Gastrocnemius medialis (tissue), 4 donors: ENCODE results near the gene TCOF1. TPM values are rescaled to one million over a fixed set of nuclear protein-coding genes. Genes with fewer than 3 reads are reported as not detected.

Source experiments
- ATAC-seq, 2 donors: fragments of 150-250 bp; one replicate each; pipeline ENCODE4 v1.9.1; 2016
- DNase-seq, 2 donors: peaks; one replicate each; pipeline ENCODE4 v3.0.0-alpha.2; 2019
- H3K27ac ChIP-seq, 4 donors: fragments of 200-600 bp; sonication (generic); 1 replicate in 1 of 4; 2 replicates in 3 of 4; pipeline ENCODE4 v1.5.1; 2016 to 2018; ENCODE audit warnings: mild to moderate bottlenecking in 2 of 4, moderate library complexity in 1 of 4
- H3K27me3 ChIP-seq, 3 donors: fragments of 200-600 bp; sonication (generic) in 2 of 3; 1 replicate in 1 of 3; 2 replicates in 2 of 3; pipeline versions ENCODE4 v1.5.1 to v1.6.0; 2016 to 2019; ENCODE audit warnings: mild to moderate bottlenecking in 1 of 3, moderate library complexity in 1 of 3
- H3K36me3 ChIP-seq, 2 donors: fragments of 200-600 bp; sonication (generic) in 1 of 2; one replicate each; pipeline ENCODE4 v1.5.1; 2017 to 2018
- H3K4me1 ChIP-seq, 2 donors: fragments of 200-600 bp; sonication (generic) in 1 of 2; one replicate each; pipeline ENCODE4 v1.5.1; 2016 to 2017; ENCODE audit warnings: mild to moderate bottlenecking in 2 of 2
- H3K4me3 ChIP-seq, 4 donors: fragments of 200-600 bp; sonication (generic) in 3 of 4; 1 replicate in 1 of 4; 2 replicates in 3 of 4; pipeline ENCODE4 v1.5.1; 2016 to 2019; ENCODE audit warnings: mild to moderate bottlenecking in 2 of 4
- H3K9me3 ChIP-seq, 3 donors: fragments of 200-600 bp; sonication (generic) in 2 of 3; 1 replicate in 1 of 3; 2 replicates in 2 of 3; pipeline ENCODE4 v1.5.1; 2016 to 2019
- POLR2A ChIP-seq, 2 donors: fragments of 450-650 bp; IDR thresholded peaks; one replicate each; pipeline ENCODE4 v1.6.1; 2017; ENCODE audit warnings: antibody characterized with exemption in 2 of 2, mild to moderate bottlenecking in 2 of 2, moderate library complexity in 2 of 2
- in situ Hi-C, 4 donors: fragments of 200-750 bp; cut with MboI; loops; one replicate each; pipeline versions ENCODE4 v1.15.0 to v1.8.0; 2017; ENCODE audit warnings: low sequenced_read_pairs in 4 of 4
- intact Hi-C: fragments of 100-400 bp; cut with DNase I; formaldehyde crosslinking; loops from one replicate; pipeline ENCODE4 v1.15.1; 2023; ENCODE audit warnings: low total_unique reads
- total RNA-seq, 4 donors: library from RNA; depleted of rRNA; stranded (reverse); fragments of >200 nt; gene quantifications; one replicate each; pipeline versions ENCODE4 v1.1.0 to v1.2.3, GENCODE V29; 2016
- TF ChIP-seq, protein P1 (sequence below), 5 experiments: fragments of 450-650 bp in 3 of 5; fragments of 200-600 bp in 2 of 5; sonication (generic) in 2 of 5; IDR thresholded peaks in 4 of 5; conservative IDR thresholded peaks in 1 of 5; 1 replicate in 4 of 5; 2 replicates in 1 of 5; pipeline ENCODE4 v1.5.1; 2016 to 2019; ENCODE audit warnings: antibody characterized with exemption in 5 of 5, mild to moderate bottlenecking in 3 of 5, moderate library complexity in 3 of 5

The TCOF1 gene
- total RNA-seq, 4 donors from 2014 or later: 22.1 to 31.7 (median 27.1) TPM

DNA sequence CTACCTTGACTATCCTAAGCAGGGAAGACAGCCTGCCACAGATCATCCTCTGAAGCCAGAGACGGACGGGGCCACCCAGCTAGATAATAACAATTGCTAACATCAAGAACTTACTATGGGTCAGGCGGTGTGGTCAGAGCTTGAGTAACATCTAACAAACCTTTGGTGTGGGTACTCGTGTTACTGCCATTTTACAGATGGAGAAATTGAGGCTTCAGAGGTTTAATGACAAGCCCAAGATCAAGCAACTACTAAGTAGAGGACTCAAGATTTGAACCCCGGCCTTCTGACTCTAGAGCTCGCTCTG, 38.1 kb upstream of the TCOF1 start:
- H3K4me3 ChIP-seq: no peak overlapping the region
- intact Hi-C loops: no loop called here
- in situ Hi-C loops: no loop called here
- DNase-seq (no peak), ATAC-seq (no peak)
- no peak for TF ChIP-seq POLR2A (IDR thresholded peaks at IDR 0.05)
- TF ChIP-seq, protein P1, sequence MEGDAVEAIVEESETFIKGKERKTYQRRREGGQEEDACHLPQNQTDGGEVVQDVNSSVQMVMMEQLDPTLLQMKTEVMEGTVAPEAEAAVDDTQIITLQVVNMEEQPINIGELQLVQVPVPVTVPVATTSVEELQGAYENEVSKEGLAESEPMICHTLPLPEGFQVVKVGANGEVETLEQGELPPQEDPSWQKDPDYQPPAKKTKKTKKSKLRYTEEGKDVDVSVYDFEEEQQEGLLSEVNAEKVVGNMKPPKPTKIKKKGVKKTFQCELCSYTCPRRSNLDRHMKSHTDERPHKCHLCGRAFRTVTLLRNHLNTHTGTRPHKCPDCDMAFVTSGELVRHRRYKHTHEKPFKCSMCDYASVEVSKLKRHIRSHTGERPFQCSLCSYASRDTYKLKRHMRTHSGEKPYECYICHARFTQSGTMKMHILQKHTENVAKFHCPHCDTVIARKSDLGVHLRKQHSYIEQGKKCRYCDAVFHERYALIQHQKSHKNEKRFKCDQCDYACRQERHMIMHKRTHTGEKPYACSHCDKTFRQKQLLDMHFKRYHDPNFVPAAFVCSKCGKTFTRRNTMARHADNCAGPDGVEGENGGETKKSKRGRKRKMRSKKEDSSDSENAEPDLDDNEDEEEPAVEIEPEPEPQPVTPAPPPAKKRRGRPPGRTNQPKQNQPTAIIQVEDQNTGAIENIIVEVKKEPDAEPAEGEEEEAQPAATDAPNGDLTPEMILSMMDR (IDR thresholded peaks at IDR 0.05 in 4 of 5, conservative IDR thresholded peaks at IDR 0.05 in 1 of 5): no peak
- H3K27ac ChIP-seq: peak overlapping the region in 2 of 4 donors; percentile 58 to 66
- no peaks in the 10 kb centered on the region for H3K36me3 ChIP-seq
- H3K4me1 ChIP-seq: peaks cover 0 to 9% of the 10 kb centered on the region in 2 donors
- no peaks in the 10 kb centered on the region for H3K9me3 ChIP-seq
- H3K27me3 ChIP-seq: no peaks in the 10 kb centered on the region

DNA sequence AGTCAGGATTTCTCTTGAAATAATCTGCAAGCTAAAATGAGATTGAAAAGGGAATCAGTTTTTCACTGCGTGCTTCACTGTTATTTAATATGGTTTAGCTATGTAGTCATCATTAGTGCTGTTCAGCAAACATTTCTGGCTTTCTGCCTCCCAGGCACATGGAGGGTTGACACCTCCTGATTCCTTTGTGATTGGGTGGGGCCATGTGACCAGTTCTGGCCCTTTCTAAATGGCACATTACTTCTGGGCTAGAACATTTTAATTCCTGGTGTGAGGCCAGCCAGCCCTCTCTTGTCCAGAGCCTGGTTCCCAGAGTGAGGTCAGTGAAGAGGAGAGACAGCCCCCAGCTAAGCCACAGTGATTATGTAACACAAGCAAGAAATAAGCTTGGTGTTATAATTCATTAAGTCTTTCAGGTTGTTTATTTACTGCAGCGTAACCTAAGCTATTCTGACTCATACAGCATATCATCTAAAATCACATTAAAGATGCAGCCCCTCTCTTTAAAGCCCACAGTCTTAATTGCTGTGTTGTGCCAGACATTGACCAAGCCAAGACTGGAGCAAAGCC, 37.4 kb upstream of the TCOF1 start:
- H3K36me3 ChIP-seq: no peaks in the 10 kb centered on the region
- peaks cover 0 to 9% of the 10 kb centered on the region in 2 donors for H3K4me1 ChIP-seq
- DNase-seq (peak; percentile 71 to 73), ATAC-seq (peak; percentile 82 to 92)
- in situ Hi-C loops: no loop called here
- no peak overlapping the region for H3K4me3 ChIP-seq
- no peaks in the 10 kb centered on the region for H3K27me3 ChIP-seq
- TF ChIP-seq, protein P1 (IDR thresholded peaks at IDR 0.05 in 4 of 5, conservative IDR thresholded peaks at IDR 0.05 in 1 of 5): no peak
- no peak for TF ChIP-seq POLR2A (IDR thresholded peaks at IDR 0.05)
- H3K9me3 ChIP-seq: no peaks in the 10 kb centered on the region
- H3K27ac ChIP-seq: peak overlapping the region; percentile 24 to 66 (median 41)
- intact Hi-C loops: no loop called here

DNA sequence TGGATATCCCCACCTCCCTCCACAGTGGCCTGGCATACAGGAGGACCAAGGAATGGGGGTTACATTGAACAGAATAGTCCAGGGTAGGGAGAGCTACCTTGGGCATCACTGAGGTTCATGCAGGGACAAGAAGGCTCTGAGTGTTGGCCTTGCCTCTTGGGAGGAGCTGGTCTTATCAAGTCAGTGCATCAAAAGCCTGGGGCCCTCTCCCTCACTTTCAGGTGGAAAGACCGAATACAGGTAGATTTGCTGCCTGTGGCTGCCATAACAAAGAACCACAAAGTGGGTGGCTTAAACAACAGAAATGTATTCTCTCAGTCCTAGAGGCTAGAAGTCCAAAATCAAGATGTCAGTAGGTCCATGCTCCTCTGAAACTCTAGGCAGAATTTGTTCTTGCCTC, 36.3 kb upstream of the TCOF1 start:
- H3K9me3 ChIP-seq: no peaks in the 10 kb centered on the region
- no peak for DNase-seq
- no peak overlapping the region for H3K27ac ChIP-seq

DNA sequence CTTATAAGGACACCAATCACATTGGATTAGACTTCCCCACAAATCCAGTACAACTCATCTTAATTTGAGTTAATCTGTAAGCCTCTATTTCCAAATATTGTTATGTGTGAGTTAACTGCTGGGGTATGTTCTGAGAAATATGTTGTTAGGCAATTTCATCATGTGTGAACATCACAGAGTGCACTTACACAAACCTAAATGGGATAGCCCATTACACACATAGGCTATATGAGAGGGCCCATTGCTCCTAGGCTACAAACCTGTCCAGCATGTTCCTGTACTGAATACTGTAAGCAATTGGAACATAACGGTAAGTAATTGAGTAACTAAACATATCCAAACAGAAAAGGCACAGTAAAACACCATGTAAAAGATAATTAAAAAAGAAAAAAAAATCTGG, 35.7 kb upstream of the TCOF1 start:
- Histone ChIP-seq H3K4me1 (peaks cover 0 to 9% of the 10 kb centered on the region in 2 donors), H3K27me3 (no peaks in the 10 kb centered on the region), H3K27ac (no peak overlapping the region), H3K36me3 (no peaks in the 10 kb centered on the region), H3K9me3 (no peaks in the 10 kb centered on the region), H3K4me3 (no peak overlapping the region)
- no peak for DNase-seq
- in situ Hi-C loops (no loop called here), intact Hi-C loops (no loop called here)
- TF ChIP-seq POLR2A (IDR thresholded peaks at IDR 0.05): no peak
- TF ChIP-seq, protein P1 (IDR thresholded peaks at IDR 0.05 in 4 of 5, conservative IDR thresholded peaks at IDR 0.05 in 1 of 5): no peak
- ATAC-seq: no peak

More for the DNA sequence above, 36.3 kb upstream of the TCOF1 start:
- no peak overlapping the region for H3K4me3 ChIP-seq
- no peak for ATAC-seq
- in situ Hi-C loops: no loop called here
- intact Hi-C loops: no loop called here
- no peaks in the 10 kb centered on the region for H3K36me3 ChIP-seq
- H3K4me1 ChIP-seq: peaks cover 0 to 9% of the 10 kb centered on the region in 2 donors
- TF ChIP-seq POLR2A (IDR thresholded peaks at IDR 0.05): no peak
- TF ChIP-seq, protein P1 (IDR thresholded peaks at IDR 0.05 in 4 of 5, conservative IDR thresholded peaks at IDR 0.05 in 1 of 5): no peak
- no peaks in the 10 kb centered on the region for H3K27me3 ChIP-seq

DNA sequence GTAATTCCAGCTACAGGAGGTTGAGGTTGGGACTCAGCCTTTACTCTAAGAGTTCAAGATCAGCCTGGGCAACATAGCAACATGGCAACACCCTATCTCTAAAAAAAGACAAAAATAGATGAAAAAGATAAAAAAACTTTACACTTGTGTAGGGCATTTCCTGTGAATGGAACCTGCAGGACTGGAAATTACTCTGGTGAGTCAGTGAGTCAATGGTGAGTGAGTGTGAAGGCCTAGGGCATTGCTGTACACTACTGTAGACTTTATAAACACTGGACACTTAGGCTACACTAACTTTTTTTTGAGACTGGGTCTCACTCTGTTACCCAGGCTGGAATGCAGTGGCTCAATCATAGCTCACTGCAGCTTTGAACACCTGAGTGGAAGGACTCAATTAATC, 35.3 kb upstream of the TCOF1 start:
- Histone ChIP-seq H3K27me3 (no peaks in the 10 kb centered on the region), H3K27ac (no peak overlapping the region), H3K4me3 (no peak overlapping the region), H3K9me3 (no peaks in the 10 kb centered on the region), H3K4me1 (peaks cover 0 to 9% of the 10 kb centered on the region in 2 donors), H3K36me3 (no peaks in the 10 kb centered on the region)
- ATAC-seq (no peak), DNase-seq (no peak)
- TF ChIP-seq POLR2A (IDR thresholded peaks at IDR 0.05): no peak
- TF ChIP-seq, protein P1 (IDR thresholded peaks at IDR 0.05 in 4 of 5, conservative IDR thresholded peaks at IDR 0.05 in 1 of 5): no peak
- intact Hi-C loops (no loop called here), in situ Hi-C loops (no loop called here)
